Keratinocyte (primary cell): ENCODE data around the gene RABL6.

Source experiments
- EZH2 ChIP-seq: IDR thresholded peaks from one replicate; pipeline ENCODE4 v1.6.1; 2012; ENCODE audit warnings: inconsistent platforms, mild to moderate bottlenecking, low read length, moderate library complexity
- TF ChIP-seq, protein P1 (sequence below), 3 experiments: IDR thresholded peaks in 1 of 3; conservative IDR thresholded peaks in 1 of 3; optimal IDR thresholded peaks in 1 of 3; 2 replicates in 2 of 3; 3 replicates in 1 of 3; pipeline versions ENCODE3 to v1.5.1; 2011; ENCODE audit warnings: low read length in 3 of 3, mild to moderate bottlenecking in 3 of 3, moderate library complexity in 2 of 3, control low read depth in 1 of 3, inconsistent platforms in 1 of 3; ENCODE audit not compliant: insufficient read depth in 2 of 3; ENCODE audit errors: extremely low read depth in 1 of 3

DNA sequence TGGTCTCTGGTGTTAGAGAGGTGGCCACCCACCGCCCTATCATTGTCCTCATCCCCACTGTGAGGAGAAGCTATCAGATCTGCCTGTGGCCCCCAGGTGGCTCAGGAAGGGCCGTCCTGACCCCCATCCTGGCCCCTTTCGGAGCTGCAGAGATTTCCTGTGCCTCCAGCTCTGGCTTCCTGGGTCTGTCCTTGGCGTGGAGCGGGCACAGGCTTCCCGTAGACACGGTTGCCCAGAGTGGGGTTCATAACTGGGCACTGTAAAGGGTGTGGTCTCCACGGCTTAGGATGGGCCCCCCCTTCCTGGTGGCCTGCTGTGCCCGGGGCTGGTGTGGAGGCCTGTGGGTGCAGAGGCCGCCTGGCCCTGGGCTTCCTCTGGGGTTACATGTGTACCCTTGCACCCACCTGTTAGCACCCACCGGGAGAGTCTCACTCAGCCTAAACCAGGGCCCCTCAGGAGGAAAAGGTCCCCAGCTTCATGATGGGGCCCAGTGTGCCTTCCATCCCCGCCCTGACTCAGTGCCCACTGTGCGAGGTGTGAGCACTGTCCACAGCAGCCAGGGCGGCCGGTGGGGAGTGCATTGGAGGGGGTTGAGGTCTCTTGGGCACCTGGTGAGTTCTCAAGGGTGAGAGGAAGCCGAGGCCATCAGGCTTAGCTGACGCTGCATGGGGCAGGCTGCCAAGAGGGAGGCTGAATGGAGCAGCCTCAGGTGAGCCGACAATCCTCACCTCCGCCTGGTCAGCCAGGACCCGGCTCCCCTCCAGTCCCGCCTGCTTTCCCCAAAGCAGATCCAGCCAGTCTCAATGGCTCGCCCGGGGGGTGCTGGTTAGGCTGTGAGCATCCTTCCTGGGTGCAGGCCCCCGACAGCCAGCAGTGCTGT is 19.2 kb downstream of the RABL6 start:
- TF ChIP-seq, protein P1, sequence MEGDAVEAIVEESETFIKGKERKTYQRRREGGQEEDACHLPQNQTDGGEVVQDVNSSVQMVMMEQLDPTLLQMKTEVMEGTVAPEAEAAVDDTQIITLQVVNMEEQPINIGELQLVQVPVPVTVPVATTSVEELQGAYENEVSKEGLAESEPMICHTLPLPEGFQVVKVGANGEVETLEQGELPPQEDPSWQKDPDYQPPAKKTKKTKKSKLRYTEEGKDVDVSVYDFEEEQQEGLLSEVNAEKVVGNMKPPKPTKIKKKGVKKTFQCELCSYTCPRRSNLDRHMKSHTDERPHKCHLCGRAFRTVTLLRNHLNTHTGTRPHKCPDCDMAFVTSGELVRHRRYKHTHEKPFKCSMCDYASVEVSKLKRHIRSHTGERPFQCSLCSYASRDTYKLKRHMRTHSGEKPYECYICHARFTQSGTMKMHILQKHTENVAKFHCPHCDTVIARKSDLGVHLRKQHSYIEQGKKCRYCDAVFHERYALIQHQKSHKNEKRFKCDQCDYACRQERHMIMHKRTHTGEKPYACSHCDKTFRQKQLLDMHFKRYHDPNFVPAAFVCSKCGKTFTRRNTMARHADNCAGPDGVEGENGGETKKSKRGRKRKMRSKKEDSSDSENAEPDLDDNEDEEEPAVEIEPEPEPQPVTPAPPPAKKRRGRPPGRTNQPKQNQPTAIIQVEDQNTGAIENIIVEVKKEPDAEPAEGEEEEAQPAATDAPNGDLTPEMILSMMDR (optimal IDR thresholded peaks at IDR 0.05 in 1 of 3, IDR thresholded peaks at IDR 0.05 in 1 of 3, conservative IDR thresholded peaks at IDR 0.05 in 1 of 3; ENCODE audit: extremely low read depth in 1 of 3, insufficient read depth in 2 of 3, low read length in 3 of 3): no peak
- no peak for TF ChIP-seq EZH2
